ENCODE measurements around the gene PRCD. TPM values are rescaled to one million over a fixed set of nuclear protein-coding genes. Genes with fewer than 3 reads are reported as not detected.

The PRCD gene
- polyA plus RNA-seq, 1 of the 3 experiments (the other 2 are of a cell fraction), result 2.2 TPM

- Histone ChIP-seq H3K4me3 (ENCODE audit: low read depth in 2 of 2, low read length in 1 of 2) (no peak overlapping the region), H3K27ac (ENCODE audit: low read depth in 2 of 2, low read length in 1 of 2) (no peak overlapping the region; a peak in 1 of 4 replicates), H3K9me3 (no peaks in the 10 kb centered on the region), H3K9me2 (no peaks in the 10 kb centered on the region), H4K20me1 (ENCODE audit: insufficient read depth) (peaks cover 31% of the 10 kb centered on the region), H3K27me3 (ENCODE audit: insufficient read depth) (no peaks in the 10 kb centered on the region), H3K79me2 (ENCODE audit: insufficient read depth) (peaks cover 7% of the 10 kb centered on the region; the same call in 1 of the 2 replicates), H3K4me1 (ENCODE audit: control insufficient read depth in 1 of 2, insufficient read depth in 2 of 2, low read depth in 1 of 2, low read length in 1 of 2) (peaks cover 1 to 8% of the 10 kb centered on the region in 2 experiments; a peak in 2 of 4 replicates), H2AFZ (ENCODE audit: low read depth) (no peak overlapping the region), H3F3A (replicated peaks; ENCODE audit: insufficient read depth) (peaks cover 29% of the 10 kb centered on the region), H3K4me2 (no peak overlapping the region), H3K36me3 (replicated peaks in 1 of 2; ENCODE audit: control insufficient read depth in 1 of 2, insufficient read depth in 2 of 2, low read length in 1 of 2) (peaks cover 16 to 25% of the 10 kb centered on the region in 2 experiments), H3K9ac (no peak overlapping the region)
- 81% methylated on average over 14 of the region's 14 CpGs for WGBS (ENCODE audit: low lambda C conversion rate)
- no peak for TF ChIP-seq NFIC (IDR thresholded peaks at IDR 0.05; ENCODE audit: borderline replicate concordance)
- no peak for TF ChIP-seq JUND (IDR thresholded peaks at IDR 0.05)
- no peak for TF ChIP-seq TAF1 (IDR thresholded peaks at IDR 0.05; ENCODE audit: borderline replicate concordance, low read depth, low read length)
- TF ChIP-seq SMC3 (IDR thresholded peaks at IDR 0.05; ENCODE audit: low read depth, low read length), result no peak
- TF ChIP-seq GABPA (IDR thresholded peaks at IDR 0.05; ENCODE audit: low read depth), result no peak
- TF ChIP-seq EZH2phosphoT487 (IDR thresholded peaks at IDR 0.05; ENCODE audit: borderline replicate concordance, low read depth), result no peak
- no peak for TF ChIP-seq MAX (IDR thresholded peaks at IDR 0.05; ENCODE audit: low read depth)
- no peak for TF ChIP-seq RAD21 (IDR thresholded peaks at IDR 0.05; ENCODE audit: low read length)
- TF ChIP-seq POLR2AphosphoS5 (IDR thresholded peaks at IDR 0.05; ENCODE audit: low read depth, low read length), result no peak; the same call in 1 of the 2 replicates
- no peak for TF ChIP-seq MXI1 (IDR thresholded peaks at IDR 0.05; ENCODE audit: low read depth, low read length)
- DNase-seq, result peak; percentile 45
- ChIA-PET CTCF (interaction anchor here (0.6 to 8.8 kb wide), 10 partner anchors 8 to 147 kb away, joined by 3 to 89 read pairs (median 4); no protein-coding TSS in a partner anchor), POLR2A (interaction anchor here (0.6 to 3.3 kb wide), 5 partner anchors 10 to 319 kb away, joined by 3 to 20 read pairs (median 4); partner anchors contain the start of gene ST6GALNAC2)
Observed at GRCh38 chr17:76567634-76568432, 28.0 kb downstream of the PRCD start.

GRCh38 chr17:76568811-76569221 lies 29.0 kb downstream of the PRCD start:
- Histone ChIP-seq H3K79me2 (ENCODE audit: insufficient read depth) (peaks cover 7% of the 10 kb centered on the region; the same call in 1 of the 2 replicates), H4K20me1 (ENCODE audit: insufficient read depth) (peaks cover 28% of the 10 kb centered on the region), H3K9me2 (no peaks in the 10 kb centered on the region), H3F3A (replicated peaks; ENCODE audit: insufficient read depth) (peaks cover 29% of the 10 kb centered on the region), H3K4me3 (ENCODE audit: low read depth in 2 of 2, low read length in 1 of 2) (no peak overlapping the region), H3K4me1 (ENCODE audit: control insufficient read depth in 1 of 2, insufficient read depth in 2 of 2, low read depth in 1 of 2, low read length in 1 of 2) (peaks cover 0 to 7% of the 10 kb centered on the region in 2 experiments; a peak in 1 of 4 replicates), H3K27ac (ENCODE audit: low read depth in 2 of 2, low read length in 1 of 2) (no peak overlapping the region), H3K9ac (no peak overlapping the region), H3K9me3 (no peaks in the 10 kb centered on the region), H3K36me3 (replicated peaks in 1 of 2; ENCODE audit: control insufficient read depth in 1 of 2, insufficient read depth in 2 of 2, low read length in 1 of 2) (peaks cover 13 to 25% of the 10 kb centered on the region in 2 experiments), H2AFZ (ENCODE audit: low read depth) (no peak overlapping the region), H3K27me3 (ENCODE audit: insufficient read depth) (no peaks in the 10 kb centered on the region), H3K4me2 (no peak overlapping the region)
- 91% methylated on average over 19 of the region's 19 CpGs for WGBS (ENCODE audit: low lambda C conversion rate)
- DNase-seq, result peak; percentile 58
- ChIA-PET CTCF (interaction anchor here (0.7 to 8.8 kb wide), 5 partner anchors 9 to 113 kb away, joined by 3 to 89 read pairs (median 5); no protein-coding TSS in a partner anchor), POLR2A (interaction anchor here (3.3 kb wide), 1 partner anchor 11 kb away, joined by 20 read pairs; no protein-coding TSS in a partner anchor)
- no peak for TF ChIP-seq USF1 (IDR thresholded peaks at IDR 0.05; ENCODE audit: borderline replicate concordance, low read depth)
- TF ChIP-seq MXI1 (IDR thresholded peaks at IDR 0.05; ENCODE audit: low read depth, low read length), result no peak
- TF ChIP-seq TCF12 (IDR thresholded peaks at IDR 0.05), result no peak
- no peak for TF ChIP-seq REST (IDR thresholded peaks at IDR 0.05; ENCODE audit: low read depth, low read length)
- no peak for TF ChIP-seq GABPA (IDR thresholded peaks at IDR 0.05; ENCODE audit: low read depth)
- no peak for TF ChIP-seq IRF3 (IDR thresholded peaks at IDR 0.05; ENCODE audit: low read depth, low read length)
- TF ChIP-seq NRF1 (IDR thresholded peaks at IDR 0.05; ENCODE audit: low read depth, low read length), result no peak
- TF ChIP-seq ZBTB33 (IDR thresholded peaks at IDR 0.05; ENCODE audit: borderline replicate concordance, low read depth), result 0 out of 2 replicates have a peak, but pooled peaks have one; percentile 19

Measured in SK-N-SH (cell line).